ENCODE data around the gene PLCB4. TPM values are rescaled to one million over a fixed set of nuclear protein-coding genes. Genes with fewer than 3 reads are reported as not detected.

PLCB4 gene
- total RNA-seq, 1 donor from 2014 or later, result 12.0 TPM

- Histone ChIP-seq H3K4me1 (no peaks in the 10 kb centered on the region), H3K36me3 (no peaks in the 10 kb centered on the region), H3K4me3 (no peak overlapping the region), H3K27me3 (no peaks in the 10 kb centered on the region), H3K27ac (no peak overlapping the region), H3K9me3 (no peaks in the 10 kb centered on the region)
- TF ChIP-seq CTCF (IDR thresholded peaks at IDR 0.05) (no peak), POLR2AphosphoS5 (IDR thresholded peaks at IDR 0.05; ENCODE audit: insufficient read depth in 1 of 2, low read depth in 1 of 2) (peak in 1 of 2 donors; percentile 8), POLR2A (IDR thresholded peaks at IDR 0.05) (no peak)
- intact Hi-C loops (cut with DNase I), result no loop called here
- DNase-seq (ENCODE audit: extremely low spot score in 2 of 2), result no peak
Observed at GRCh38 chr20:9179193-9179802, 110.4 kb downstream of the PLCB4 start.

- Histone ChIP-seq H3K27ac (no peak overlapping the region), H3K27me3 (no peaks in the 10 kb centered on the region), H3K36me3 (no peaks in the 10 kb centered on the region), H3K9me3 (no peaks in the 10 kb centered on the region), H3K4me3 (no peak overlapping the region), H3K4me1 (no peaks in the 10 kb centered on the region)
- intact Hi-C loops (cut with DNase I), result no loop called here
- no peak for DNase-seq (ENCODE audit: extremely low spot score in 2 of 2)
- TF ChIP-seq CTCF (IDR thresholded peaks at IDR 0.05), result no peak
- no peak for TF ChIP-seq POLR2AphosphoS5 (IDR thresholded peaks at IDR 0.05; ENCODE audit: insufficient read depth in 1 of 2, low read depth in 1 of 2)
- no peak for TF ChIP-seq POLR2A (IDR thresholded peaks at IDR 0.05)
Observed at GRCh38 chr20:9179867-9180266, 111.0 kb downstream of the PLCB4 start.

- TF ChIP-seq CTCF (IDR thresholded peaks at IDR 0.05) (no peak), POLR2AphosphoS5 (IDR thresholded peaks at IDR 0.05; ENCODE audit: insufficient read depth in 1 of 2, low read depth in 1 of 2) (no peak), POLR2A (IDR thresholded peaks at IDR 0.05) (no peak)
- DNase-seq (ENCODE audit: extremely low spot score in 2 of 2), result no peak
- intact Hi-C loops (cut with DNase I), result no loop called here
- Histone ChIP-seq H3K4me1 (no peaks in the 10 kb centered on the region), H3K9me3 (no peaks in the 10 kb centered on the region), H3K27me3 (no peaks in the 10 kb centered on the region), H3K27ac (no peak overlapping the region), H3K36me3 (no peaks in the 10 kb centered on the region), H3K4me3 (no peak overlapping the region)
Observed at GRCh38 chr20:9180481-9181257, 111.8 kb downstream of the PLCB4 start.

- H3K27me3 ChIP-seq, result no peaks in the 10 kb centered on the region
- no peaks in the 10 kb centered on the region for H3K36me3 ChIP-seq
- intact Hi-C loops (cut with DNase I), result no loop called here
- H3K27ac ChIP-seq, result no peak overlapping the region
- no peak overlapping the region for H3K4me3 ChIP-seq
- TF ChIP-seq CTCF (IDR thresholded peaks at IDR 0.05), result no peak
- no peak for TF ChIP-seq POLR2A (IDR thresholded peaks at IDR 0.05)
- no peak for TF ChIP-seq POLR2AphosphoS5 (IDR thresholded peaks at IDR 0.05; ENCODE audit: insufficient read depth in 1 of 2, low read depth in 1 of 2)
- DNase-seq (ENCODE audit: extremely low spot score in 2 of 2), result no peak
- no peaks in the 10 kb centered on the region for H3K4me1 ChIP-seq
- H3K9me3 ChIP-seq, result no peaks in the 10 kb centered on the region
Observed at GRCh38 chr20:9185511-9185910, 116.6 kb downstream of the PLCB4 start.

GRCh38 chr20:9186396-9186795 lies 117.5 kb downstream of the PLCB4 start:
- H3K36me3 ChIP-seq, result no peaks in the 10 kb centered on the region
- no peak overlapping the region for H3K27ac ChIP-seq
- no peaks in the 10 kb centered on the region for H3K4me1 ChIP-seq
- no peak for TF ChIP-seq POLR2AphosphoS5 (IDR thresholded peaks at IDR 0.05; ENCODE audit: insufficient read depth in 1 of 2, low read depth in 1 of 2)
- TF ChIP-seq POLR2A (IDR thresholded peaks at IDR 0.05), result no peak
- no peak for TF ChIP-seq CTCF (IDR thresholded peaks at IDR 0.05)
- H3K9me3 ChIP-seq, result no peaks in the 10 kb centered on the region
- DNase-seq (ENCODE audit: extremely low spot score in 2 of 2), result no peak
- H3K4me3 ChIP-seq, result no peak overlapping the region
- no peaks in the 10 kb centered on the region for H3K27me3 ChIP-seq
- intact Hi-C loops (cut with DNase I), result no loop called here

All from vagina (tissue), 2 donors.